NCI-H1417 treated with DMSO at 0.1 percent for 48 hours (cell line): ENCODE measurements around the gene FAM227B.
"Not testable (repeated sequence)": the region's sequence is repeated elsewhere in the genome, so short reads cannot be mapped to it uniquely, and the experiment has no call there.

Source experiments
- DNase-seq: peaks from one replicate; lab custom pipeline; 2025; lab: John Stamatoyannopoulos, UW

FAM227B gene

GRCh38 chr15:49492830-49493229 is 127.8 kb downstream of the FAM227B start:
- DNase-seq = no peak

DNA sequence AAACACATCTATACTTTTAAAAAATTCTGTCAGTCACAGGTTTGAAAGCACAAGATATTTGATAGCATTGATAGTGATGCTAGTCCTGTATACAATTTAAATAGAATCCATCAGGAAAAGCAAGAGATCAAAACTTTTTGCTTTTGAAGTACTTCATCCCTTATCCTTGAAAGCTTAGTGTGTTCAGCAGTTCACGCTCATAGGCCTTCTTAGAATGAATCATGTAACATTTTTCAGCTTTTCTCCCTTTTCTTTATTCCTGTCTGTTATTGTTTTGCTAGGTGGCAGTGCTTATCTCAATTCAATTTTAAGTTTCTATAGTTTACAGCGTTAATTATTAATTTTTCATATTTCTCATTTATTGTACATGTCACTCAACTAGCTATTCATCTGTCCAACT is 128.5 kb downstream of the FAM227B start:
- no peak for DNase-seq

DNA sequence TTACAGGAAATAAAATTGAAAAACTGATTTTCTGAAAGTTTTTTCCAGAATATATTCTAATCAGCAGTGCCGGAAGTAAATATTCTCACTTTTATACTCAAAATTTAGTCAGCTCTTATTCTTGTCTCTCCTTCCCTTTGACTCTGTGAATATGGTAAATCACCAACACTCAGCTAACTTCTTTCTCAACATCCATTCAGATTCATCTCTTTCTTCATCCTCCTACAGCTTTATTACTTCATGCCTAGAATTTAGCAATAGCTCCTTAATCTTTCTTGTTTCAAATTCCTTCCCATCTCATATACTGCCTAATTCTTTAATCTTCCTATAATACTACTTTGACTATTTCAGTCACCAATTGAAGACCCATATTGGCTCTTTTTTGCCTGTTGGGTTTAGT is 129.7 kb downstream of the FAM227B start:
- DNase-seq = no peak

GRCh38 chr15:49485401-49485800 is 135.2 kb downstream of the FAM227B start:
- not testable (repeated sequence) for DNase-seq

DNA sequence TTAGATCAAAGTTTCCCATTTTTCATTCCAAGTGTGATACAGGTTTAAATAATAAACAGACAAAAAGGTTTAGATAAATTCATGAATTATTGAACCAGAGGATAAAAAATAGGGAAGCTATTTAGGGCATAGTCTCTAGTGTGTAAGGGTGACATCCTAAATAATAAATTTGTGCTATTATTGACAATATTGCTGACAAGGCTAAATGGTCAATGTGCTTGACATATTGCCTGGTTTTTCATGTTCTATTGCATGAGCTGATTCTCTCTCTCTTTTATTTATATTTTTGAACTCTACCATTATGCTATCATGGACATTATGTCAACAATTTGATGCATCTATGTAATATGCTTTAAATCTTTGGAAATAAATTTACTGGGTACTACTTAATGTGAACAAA is 141.6 kb downstream of the FAM227B start:
- not testable (repeated sequence) for DNase-seq

DNA sequence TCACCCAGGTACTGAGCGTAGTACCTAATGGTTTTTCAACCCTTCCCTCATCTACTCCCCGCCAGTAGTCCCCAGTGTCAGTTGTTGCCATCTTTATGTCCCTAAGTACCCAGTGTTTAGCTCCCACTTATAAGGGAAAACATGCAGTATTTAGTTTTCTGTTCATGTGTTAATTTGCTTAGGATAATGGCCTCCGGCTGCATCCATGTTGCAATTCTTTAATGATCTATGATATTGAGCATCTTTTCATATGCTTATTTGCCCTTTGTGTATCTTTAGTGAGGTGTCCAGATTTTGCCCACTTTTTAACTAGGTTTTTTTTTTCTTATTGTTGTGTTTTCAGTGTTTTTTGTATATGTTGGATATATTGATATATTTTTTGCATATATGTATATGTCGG is 142.6 kb downstream of the FAM227B start:
- not testable (repeated sequence) for DNase-seq

DNA sequence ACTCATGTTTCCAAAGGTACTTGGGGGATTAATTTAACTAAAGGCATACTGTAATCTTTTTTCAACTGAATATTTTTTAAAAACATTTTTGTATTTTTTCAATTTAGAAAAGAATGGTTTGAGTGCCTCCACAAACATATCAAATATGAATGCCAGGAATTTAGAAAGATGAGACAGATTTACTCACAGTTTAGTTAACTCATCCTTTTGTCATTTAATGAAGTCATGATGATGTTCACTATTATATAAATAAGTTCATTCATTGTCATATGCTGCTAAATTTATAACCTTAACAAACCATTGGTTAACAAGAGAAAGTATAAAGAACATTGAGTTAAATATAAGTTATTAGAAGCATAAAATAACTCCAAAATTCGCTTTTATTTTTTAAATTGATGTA is 147.6 kb downstream of the FAM227B start:
- DNase-seq = no peak

GRCh38 chr15:49472338-49472737 is 148.3 kb downstream of the FAM227B start:
- DNase-seq = no peak

DNA sequence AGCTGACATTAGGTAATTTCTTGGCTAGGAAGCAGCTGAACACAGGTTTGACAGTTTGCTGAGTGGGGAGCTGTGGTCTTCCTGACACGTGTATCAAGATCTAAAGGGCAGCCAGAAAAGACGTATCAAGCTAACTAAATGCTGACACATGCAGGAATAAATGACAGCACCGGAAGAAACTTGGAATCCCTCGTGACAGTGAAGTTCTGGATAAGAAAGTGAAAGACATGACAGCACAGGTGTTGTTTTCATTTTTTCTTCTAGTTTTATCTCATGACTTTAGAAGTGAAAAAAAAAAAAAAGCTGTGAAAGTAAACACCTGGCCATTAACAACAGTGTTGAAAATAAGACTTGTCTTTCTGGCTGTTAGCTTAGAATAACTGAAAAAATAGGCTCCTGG is 148.9 kb downstream of the FAM227B start:
- DNase-seq = no peak

- DNase-seq = not testable (repeated sequence)
Measured at GRCh38 chr15:49471248-49471647, 149.4 kb downstream of the FAM227B start.

DNA sequence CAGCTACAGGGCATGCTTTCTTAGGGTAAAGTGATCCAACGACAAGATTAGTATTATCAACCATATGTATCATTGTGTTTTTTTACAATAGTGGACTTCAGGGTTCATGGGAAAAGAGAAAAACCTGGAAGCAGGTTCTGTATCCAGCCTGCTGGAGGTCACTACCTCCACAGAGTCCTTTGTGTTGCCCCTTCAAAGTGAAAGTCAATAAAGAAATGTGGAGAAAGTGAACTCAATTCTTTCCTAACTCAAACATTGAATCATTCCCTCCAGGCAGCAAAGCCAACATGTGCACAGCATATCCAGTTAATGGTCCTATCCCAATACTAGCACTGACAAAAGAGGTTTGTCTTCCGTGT is 152.2 kb downstream of the FAM227B start:
- no peak for DNase-seq

DNA sequence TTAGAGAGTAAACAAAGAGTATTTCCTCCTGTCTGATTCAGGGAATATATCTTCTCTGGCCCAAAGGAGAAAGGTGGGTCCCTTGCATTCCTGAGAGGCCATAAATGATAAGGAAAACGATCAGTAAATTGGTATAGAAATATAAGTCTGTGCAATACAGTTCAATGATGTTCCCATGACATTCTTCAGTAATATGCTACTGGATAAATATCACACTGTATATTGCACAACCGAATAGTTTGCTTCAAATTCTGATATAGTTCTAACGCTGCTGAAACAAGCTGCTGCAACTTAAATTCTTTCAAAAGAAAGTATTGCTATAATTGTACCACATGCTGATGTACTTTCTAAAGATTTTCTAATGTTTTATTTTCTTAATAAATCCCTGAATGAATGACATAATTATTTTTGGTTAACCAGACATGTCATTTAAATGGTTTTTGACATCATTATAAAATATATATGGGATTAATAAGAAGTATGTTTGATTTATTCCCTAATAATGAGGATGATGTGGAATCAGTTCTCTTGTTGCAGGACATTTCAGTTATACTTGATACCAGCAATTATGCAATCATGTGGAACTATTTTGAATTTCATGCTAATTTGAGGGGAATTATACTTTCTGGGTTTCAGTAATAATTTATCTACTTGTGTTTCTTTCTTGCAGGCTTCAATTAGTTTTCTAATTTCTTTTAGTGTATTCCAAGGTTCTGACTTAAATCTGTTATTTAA is 152.7 kb downstream of the FAM227B start:
- DNase-seq = no peak

GRCh38 chr15:49466119-49466518 is 154.5 kb downstream of the FAM227B start:
- no peak for DNase-seq

GRCh38 chr15:49464522-49464921 is 156.1 kb downstream of the FAM227B start:
- DNase-seq = no peak

GRCh38 chr15:49462232-49462844 is 158.3 kb downstream of the FAM227B start:
- DNase-seq = no peak

DNA sequence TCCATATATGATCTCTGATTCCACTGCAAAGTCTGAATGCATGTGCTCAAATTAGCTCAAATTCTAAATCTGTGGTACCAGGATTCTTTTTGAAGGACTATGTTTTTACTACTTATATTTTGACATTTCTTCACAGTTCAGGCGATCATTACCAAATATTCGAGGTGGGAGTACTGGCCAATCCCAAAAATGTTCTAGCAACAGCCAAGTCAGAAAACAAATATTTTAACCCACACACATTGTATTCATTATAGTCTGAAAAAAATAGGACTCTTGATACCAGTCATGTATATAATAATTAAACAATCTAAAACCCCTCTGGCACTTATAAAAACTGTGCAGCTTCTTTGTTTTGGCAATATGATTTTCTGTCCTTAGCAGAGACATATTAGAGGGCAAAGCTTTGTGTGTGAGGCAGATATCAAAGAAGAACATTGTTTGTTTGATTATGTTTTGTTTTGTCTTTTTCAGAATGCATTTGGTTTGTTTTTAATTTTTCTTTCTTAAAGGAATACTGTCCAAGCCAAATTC is 160.1 kb downstream of the FAM227B start:
- no peak for DNase-seq

- no peak for DNase-seq
Measured at GRCh38 chr15:49458145-49458544, 162.5 kb downstream of the FAM227B start.

DNA sequence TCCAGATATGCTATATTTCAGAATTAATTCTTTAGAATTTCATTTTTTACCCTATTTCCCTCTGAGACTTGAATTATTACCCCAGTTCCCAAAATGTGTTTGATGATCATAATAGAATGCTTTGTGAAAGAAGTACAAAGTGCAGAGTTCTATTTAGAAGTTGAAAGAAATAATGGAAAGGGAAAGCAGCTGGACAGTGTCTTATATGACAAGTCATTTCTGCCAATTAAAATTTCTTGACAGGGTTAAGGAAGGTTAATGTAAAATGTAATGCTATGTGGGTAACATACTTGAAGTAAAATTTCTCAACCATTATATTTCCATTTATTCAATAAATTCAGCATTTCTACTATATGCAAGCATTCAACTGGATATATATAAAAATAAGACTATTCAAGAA is 164.5 kb downstream of the FAM227B start:
- no peak for DNase-seq

DNA sequence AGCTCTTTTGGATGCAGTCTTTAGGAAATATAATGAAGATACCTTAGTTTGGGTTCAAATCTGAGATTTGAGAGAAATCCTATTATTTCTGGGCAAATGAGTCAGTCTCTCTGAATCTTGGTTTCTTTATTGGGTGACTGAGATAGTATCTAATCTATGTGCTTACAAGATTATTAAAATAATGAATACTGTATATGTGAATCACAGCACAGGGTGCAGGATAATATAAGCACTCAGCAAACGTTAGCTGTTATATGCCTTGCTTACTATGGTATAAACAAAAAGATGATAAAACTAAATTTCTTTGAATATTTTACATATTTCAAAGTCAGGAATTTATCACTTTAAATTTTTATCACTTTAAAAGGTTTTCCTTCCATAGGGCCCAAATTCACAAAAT is 168.0 kb downstream of the FAM227B start:
- DNase-seq = no peak

DNA sequence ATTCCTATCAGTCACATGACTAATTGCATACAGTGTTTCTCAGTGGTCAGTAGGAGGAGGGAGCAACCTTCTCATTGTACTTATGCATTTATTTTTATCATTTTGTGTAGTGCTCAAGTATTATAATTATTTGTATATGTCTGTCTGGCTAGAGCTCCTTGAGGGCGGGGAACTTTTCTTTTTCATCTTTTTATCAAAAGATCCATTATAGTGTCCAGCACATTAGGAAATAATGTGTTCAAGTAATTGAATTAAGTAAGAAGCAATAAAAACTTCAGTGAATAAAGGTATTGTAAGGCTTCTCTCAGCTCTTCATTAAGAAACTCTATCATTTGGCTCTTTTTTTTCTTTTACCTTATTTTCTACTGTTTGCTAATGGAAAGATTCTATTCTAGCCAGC is 178.8 kb downstream of the FAM227B start:
- no peak for DNase-seq

GRCh38 chr15:49441356-49441755 is 179.3 kb downstream of the FAM227B start:
- DNase-seq = no peak

DNA sequence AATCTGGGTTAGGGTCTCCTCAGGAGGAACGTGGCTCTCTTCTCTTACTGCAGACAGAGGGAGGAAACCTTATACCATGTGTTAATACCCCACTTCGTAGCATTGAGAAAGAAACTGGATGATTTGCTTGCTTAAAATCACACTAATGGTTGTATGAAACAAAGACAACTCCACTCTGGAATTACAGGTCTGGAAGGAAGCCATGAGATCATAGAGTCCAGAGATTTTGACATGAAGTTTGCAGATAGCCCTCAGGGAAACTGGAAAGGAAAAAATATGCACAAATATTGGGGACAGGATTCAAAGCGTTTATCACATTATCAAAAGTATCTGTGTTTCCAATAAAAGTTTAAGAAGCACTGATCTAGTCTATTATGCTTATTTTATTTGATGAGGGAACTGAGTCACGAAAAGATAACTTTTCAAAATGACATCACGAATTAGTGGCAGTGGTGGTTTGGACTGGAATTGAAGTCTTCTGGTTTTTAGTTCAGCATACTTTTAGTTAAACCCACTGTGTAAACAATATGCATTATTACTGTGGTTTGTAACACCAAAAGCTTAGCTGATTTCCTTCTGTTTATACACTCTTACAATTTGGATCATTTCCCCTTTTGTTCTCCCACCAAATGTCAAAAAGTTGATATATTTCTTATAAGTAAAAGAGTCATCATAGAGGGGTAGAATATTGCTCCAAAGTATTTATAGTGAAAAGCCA is 180.8 kb downstream of the FAM227B start:
- no peak for DNase-seq
